Stimulated activated CD4-positive, alpha-beta T cell treated with anti-CD3 and anti-CD28 coated beads, Interleukin-1b, Interleukin-23, amount 100 ng/mL, for 48 hours (primary cell): ENCODE data around the gene ANAPC16.
"Not testable (repeated sequence)": the region's sequence is repeated elsewhere in the genome, so short reads cannot be mapped to it uniquely, and the experiment has no call there.

ENCODE experiments used
- DNase-seq: peaks from one replicate; pipeline ENCODE4 v3.0.0-alpha.2; 2020

Gene ANAPC16

GRCh38 chr10:72218325-72218724, 2.5 kb downstream of the ANAPC16 start:
- DNase-seq, result no peak

DNA sequence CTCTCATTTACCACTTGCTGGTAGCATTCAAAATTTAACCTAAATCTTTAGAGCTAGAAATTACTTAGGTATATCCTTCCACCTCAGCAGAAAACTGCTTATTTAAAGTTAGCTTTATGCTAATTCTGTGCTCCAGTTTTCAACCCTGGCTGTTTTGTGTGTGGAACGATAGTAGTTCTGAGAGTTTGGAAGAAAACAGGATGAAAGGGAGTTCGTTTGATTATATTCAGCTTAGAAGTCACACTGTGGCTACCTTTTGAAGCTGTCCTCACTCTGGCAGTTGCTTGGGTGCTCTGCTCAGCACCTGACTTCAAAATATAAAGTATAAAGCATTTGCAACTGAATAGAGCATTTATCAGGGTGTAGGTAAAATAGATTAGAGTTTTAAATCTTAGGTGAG, 2.9 kb downstream of the ANAPC16 start:
- no peak for DNase-seq

DNA sequence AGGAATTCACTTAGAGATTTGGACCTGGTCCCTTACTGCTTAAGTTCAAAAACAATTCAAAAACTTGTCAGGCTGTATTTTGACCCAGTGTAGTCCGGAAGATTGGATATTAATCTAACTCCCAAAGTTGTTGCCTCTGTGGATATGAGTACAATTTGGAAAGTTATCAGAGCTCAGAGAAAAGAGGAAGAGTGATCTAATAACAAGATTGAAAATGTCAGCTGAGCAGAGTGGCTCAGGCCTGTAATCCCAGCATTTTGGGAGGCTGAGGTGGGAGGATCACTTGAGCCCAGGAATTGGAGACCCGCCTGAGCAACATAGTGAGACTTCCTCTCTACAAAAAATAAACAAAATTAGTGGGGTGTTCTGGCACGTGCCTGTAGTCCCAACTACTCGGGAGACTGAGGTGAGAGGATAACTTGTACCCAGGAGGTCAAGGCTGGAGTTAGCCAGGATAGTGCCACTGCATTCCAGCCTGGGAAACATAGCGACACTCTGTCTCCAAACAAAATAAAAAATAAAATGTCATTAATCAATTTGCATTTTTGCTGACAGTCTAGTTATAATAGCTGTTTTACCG, 3.5 kb downstream of the ANAPC16 start:
- no peak for DNase-seq

DNA sequence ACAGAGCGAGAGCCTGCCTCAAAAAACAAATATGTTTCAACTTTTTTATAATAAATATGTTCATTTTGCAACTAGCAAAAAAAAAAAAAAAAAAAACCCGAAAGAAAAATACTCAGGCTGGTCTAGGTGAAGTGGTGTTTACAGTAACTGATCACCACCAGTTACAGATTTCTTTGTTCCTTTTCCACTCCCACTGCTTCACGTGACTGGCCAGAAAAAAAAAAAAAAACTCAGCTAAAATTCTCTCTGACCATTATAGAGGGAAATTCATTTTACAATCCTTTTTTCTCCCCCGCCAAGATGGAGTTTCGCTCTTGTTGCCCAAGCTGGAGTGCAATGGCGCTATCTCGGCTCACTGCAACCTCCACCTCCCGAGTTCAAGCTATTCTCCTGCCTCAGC, 4.8 kb downstream of the ANAPC16 start:
- DNase-seq, result no peak

DNA sequence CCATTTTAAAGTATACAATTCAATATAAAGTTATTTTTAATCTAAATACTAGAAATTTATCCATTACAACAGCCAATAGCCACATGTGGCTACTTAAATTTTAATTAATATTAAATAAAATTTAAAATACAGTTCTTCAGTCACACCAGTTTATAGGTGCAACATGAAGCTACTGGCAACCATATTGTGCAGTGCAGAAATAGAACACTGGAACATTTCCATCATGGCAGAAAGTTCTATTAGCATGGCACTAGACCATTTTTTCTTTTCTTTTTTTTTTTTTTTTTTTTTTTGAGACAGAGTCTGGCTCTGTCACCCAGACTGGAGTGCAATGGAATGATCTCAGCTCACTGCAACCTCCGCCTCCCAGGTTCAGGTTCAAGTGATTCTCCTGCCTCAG, 5.5 kb downstream of the ANAPC16 start:
- no peak for DNase-seq

DNA sequence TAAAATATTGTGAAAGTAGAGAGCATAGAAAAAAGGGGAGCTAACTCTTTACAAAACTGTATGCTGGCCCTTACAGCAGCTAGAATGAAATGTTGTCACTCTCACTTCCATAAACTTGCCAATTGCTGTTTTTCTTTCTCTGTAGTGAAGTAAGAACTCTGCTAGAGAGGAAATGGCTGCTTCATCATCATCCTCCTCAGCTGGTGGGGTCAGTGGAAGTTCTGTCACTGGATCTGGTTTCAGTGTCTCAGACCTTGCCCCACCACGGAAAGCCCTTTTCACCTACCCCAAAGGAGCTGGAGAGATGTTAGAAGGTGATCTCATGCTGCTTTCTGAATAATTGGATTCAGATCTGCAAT, 7.9 kb downstream of the ANAPC16 start:
- peak; percentile 39 for DNase-seq

- DNase-seq, result not testable (repeated sequence)
Measured at GRCh38 chr10:72224191-72224590, 8.4 kb downstream of the ANAPC16 start.

DNA sequence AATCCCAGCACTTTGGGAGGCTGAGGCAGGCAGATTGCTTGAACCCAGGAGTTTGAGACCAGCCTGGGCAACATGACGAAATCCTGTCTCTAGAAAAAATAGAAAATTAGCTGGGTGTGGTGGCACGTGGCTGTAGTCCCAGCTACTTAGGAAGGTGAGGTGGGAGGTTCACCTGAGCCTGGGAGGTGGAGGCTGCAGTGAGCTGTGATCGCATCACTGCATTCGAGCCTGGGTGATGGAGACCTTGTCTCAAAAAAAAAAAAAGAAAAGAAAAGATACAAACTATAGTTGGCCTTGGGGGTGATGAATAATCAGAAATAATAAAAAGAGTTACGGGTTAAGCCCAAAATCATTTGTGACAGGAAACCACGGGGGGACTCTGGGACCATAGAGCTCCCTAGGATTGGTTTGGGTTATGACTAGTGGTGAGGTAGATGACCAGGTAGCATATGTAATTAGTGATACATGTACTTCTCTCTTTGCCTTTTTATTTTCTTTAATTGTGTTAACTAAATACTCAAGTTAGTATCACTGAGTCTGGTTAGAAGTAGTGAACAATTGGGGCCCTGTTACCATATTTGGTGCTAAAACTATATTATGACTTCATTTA, 10.7 kb downstream of the ANAPC16 start:
- no peak for DNase-seq

DNA sequence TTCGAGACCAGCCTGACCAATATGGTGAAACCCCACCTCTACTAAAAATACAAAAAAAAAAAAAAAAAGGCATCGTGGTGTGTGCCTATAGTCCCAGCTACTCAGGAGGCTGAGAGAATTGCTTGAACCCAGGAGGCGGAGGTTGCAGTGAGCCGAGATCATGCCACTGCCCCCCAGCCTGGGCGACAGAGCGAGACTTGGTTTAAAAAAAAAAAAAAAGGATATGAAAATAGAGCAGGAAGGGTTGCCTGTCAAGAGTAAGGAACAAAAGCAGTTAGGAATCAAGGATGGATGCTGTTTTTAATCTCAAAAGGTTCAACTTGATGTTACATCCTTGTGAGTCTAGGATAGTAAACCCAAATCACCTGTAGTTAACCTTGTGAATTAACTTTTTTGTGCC, 12.0 kb downstream of the ANAPC16 start:
- DNase-seq, result no peak

- DNase-seq, result no peak
Measured at GRCh38 chr10:72228318-72228751, 12.5 kb downstream of the ANAPC16 start.

GRCh38 chr10:72229261-72230251, 13.7 kb downstream of the ANAPC16 start:
- DNase-seq, result no peak

- no peak for DNase-seq
Measured at GRCh38 chr10:72233621-72234020, 17.8 kb downstream of the ANAPC16 start.

DNA sequence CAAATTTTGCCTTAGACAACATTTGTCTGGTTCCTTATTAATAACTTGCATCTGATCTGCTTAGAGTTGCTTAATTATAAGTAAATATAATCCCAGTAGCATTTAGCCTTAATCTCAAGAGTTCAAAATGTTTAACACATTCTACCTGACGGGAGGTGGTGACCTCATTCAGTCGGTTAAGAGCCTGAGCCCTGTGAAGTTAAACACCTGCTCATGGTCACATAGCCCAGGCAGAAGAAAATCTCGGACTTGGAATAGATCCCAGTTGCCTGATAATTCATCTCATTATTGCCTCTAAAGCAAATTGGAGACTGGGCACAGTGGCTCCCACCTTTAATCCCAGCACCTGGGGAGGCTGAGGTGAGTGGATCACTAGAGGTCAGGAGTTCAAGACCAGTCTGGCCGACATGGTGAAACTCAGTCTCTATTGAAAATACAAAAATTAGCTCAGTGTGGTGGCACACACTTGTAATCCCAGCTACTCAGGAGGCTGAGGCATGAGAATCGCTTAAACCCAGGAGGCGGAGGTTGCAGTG, 18.8 kb downstream of the ANAPC16 start:
- no peak for DNase-seq

GRCh38 chr10:72235544-72236279, 19.9 kb downstream of the ANAPC16 start:
- no peak for DNase-seq

GRCh38 chr10:72238392-72239175, 22.8 kb downstream of the ANAPC16 start:
- no peak for DNase-seq

DNA sequence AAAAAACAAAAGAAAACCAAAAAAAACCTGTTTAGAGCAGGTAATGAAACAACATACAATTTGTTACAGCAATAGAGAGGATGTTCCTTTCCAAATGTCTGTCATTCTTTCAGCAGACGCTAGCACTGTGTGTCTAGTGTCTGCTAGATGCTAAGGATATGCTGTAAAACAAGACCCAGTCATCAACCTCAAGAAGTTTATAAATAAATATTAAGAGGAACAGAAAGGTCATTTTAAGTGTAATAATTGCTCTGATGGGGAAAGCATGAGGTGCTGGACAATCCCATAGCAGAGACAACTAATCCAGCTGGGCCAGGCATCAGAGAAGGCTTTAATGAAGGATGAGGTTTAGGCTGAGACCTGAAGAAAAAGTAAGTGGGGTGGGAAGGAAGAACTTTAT, 23.6 kb downstream of the ANAPC16 start:
- no peak for DNase-seq

- DNase-seq, result no peak
Measured at GRCh38 chr10:72240371-72240770, 24.6 kb downstream of the ANAPC16 start.

- DNase-seq, result no peak
Measured at GRCh38 chr10:72241691-72242252, 26.0 kb downstream of the ANAPC16 start.

- DNase-seq, result peak; percentile 26
Measured at GRCh38 chr10:72242675-72243074, 26.9 kb downstream of the ANAPC16 start.

DNA sequence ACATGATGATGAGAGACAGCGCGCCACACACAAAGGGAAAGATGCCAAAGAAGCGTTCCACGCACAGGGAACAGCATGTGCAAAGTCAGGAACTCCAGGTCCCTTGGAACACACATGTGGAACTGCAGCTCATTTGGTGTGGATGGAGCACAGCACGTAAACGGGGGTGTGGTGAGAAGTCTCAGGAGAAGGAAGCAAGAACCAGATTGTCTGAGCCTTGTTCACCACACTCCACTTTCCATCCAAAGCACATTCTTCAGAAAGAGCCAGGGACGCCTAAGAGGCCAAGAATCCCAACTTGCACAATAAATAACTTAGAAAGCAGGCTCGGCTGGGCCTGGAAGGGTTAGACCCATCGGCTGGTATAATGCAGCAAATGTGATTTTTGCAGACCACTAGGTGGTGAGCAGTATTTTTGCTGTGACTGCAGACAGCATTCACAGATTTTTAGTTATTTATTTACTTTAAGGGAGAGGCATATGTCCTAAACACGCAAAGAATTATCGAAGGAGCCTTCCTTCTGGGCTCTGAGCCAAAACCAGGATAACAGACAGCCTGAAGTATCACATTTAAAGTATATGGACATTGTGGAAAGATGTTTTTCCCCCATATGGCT, 28.1 kb downstream of the ANAPC16 start:
- DNase-seq, result no peak

- no peak for DNase-seq
Measured at GRCh38 chr10:72244573-72245038, 28.8 kb downstream of the ANAPC16 start.
